ENCODE data around the gene TTC39B. TPM values are rescaled to one million over a fixed set of nuclear protein-coding genes. Genes with fewer than 3 reads are reported as not detected.

TTC39B gene
- total RNA-seq, 2 experiments from 2014 or later = 17.8 to 20.3 TPM

DNA sequence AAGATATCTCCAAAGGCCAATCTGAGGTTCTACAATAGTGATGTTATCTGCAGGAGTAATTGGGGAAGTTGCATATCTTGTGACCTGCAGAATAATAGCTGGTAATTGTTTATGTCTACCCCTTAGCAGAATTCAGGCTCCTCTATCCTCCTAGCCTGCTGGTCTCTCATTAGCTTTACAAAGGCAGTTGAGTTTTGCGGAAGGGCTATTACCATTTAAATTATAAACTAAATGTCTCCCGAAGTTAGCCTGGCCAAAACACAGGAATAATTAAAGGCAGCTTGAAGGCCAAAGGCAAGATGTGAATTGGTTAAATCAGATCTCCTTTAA is 168.7 kb downstream of the TTC39B start:
- Mint-ChIP-seq H3K36me3 (ENCODE audit: low read depth) (no peaks in the 10 kb centered on the region), H3K27me3 (ENCODE audit: low read depth) (peaks cover 5% of the 10 kb centered on the region), H3K4me3 (no peak overlapping the region), H3K9me3 (ENCODE audit: insufficient read depth) (no peaks in the 10 kb centered on the region), H3K27ac (no peak overlapping the region), H3K4me1 (ENCODE audit: low read depth) (peaks cover 12% of the 10 kb centered on the region)
- ChIA-PET CTCF (interaction anchor here (5.4 kb wide), 1 partner anchor 36 kb away, joined by 89 read pairs; no protein-coding TSS in a partner anchor), POLR2A (no interaction called here)
- ATAC-seq = no peak
- DNase-seq = no peak

DNA sequence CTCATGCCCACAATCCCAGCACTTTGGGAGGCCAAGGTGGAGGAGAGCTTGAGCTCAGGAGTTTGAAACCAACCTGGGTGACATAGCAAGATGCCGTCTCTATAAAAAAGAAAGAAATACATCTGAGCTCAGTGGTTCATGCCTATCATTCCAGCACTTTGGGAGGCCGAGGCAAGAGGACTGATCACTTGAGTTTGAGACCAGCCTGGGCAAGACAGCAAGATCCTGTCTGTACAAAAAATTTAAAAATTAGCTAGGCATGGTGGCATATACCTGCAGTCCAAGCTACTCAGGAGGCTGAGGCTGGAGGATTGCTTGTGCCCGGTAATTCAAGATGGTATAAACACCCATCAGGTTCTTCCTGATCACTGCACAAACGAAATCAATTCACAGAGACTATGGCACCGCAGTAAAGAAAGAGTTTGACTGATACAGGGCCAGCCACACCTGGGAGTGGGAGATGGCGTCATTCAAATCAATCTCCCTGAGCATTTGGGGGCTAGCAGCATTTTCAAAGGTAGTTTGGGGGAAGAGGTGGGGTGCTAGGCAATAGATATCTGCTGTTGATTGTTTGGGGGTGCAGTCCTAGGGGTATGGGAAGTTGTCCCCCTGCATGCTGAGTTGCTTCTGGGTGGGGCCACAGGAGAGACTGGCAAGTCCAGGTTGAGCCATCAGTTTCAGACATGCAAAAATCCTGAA is 169.2 kb downstream of the TTC39B start:
- ATAC-seq (no peak), DNase-seq (no peak)
- no peaks in the 10 kb centered on the region for H3K9me3 Mint-ChIP-seq (ENCODE audit: insufficient read depth)
- H3K4me1 Mint-ChIP-seq (ENCODE audit: low read depth) = peaks cover 12% of the 10 kb centered on the region
- H3K36me3 Mint-ChIP-seq (ENCODE audit: low read depth) = no peaks in the 10 kb centered on the region
- H3K27ac Mint-ChIP-seq = no peak overlapping the region
- ChIA-PET POLR2A (no interaction called here), CTCF (interaction anchor here (5.4 kb wide), 1 partner anchor 35 kb away, joined by 89 read pairs; no protein-coding TSS in a partner anchor)
- H3K27me3 Mint-ChIP-seq (ENCODE audit: low read depth) = peaks cover 5% of the 10 kb centered on the region
- no peak overlapping the region for H3K4me3 Mint-ChIP-seq

DNA sequence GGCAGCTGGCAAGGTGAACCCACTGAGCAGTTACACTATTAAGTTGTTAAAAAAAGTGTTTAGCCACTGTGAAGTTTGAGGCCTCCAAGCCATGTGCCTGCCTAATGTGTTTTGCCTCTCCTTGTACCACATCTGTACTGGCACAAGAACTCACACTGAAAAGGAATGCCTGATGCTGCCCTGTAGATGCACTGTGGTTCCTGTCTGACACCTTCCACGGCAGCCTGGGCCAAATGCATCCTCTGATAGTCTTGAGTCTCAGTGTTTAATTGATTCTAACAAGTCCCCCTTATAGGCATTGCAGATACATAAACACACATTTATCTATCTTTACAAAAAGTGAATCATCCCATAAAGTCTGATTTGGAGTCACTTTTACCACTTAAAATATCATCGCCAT is 169.9 kb downstream of the TTC39B start:
- no peaks in the 10 kb centered on the region for H3K36me3 Mint-ChIP-seq (ENCODE audit: low read depth)
- H3K4me3 Mint-ChIP-seq = no peak overlapping the region
- no peak for DNase-seq
- peaks cover 12% of the 10 kb centered on the region for H3K4me1 Mint-ChIP-seq (ENCODE audit: low read depth)
- ChIA-PET CTCF (interaction anchor here (5.4 kb wide), 1 partner anchor 34 kb away, joined by 89 read pairs; no protein-coding TSS in a partner anchor), POLR2A (no interaction called here)
- no peak for ATAC-seq
- H3K27ac Mint-ChIP-seq = no peak overlapping the region
- H3K27me3 Mint-ChIP-seq (ENCODE audit: low read depth) = peaks cover 5% of the 10 kb centered on the region
- no peaks in the 10 kb centered on the region for H3K9me3 Mint-ChIP-seq (ENCODE audit: insufficient read depth)

DNA sequence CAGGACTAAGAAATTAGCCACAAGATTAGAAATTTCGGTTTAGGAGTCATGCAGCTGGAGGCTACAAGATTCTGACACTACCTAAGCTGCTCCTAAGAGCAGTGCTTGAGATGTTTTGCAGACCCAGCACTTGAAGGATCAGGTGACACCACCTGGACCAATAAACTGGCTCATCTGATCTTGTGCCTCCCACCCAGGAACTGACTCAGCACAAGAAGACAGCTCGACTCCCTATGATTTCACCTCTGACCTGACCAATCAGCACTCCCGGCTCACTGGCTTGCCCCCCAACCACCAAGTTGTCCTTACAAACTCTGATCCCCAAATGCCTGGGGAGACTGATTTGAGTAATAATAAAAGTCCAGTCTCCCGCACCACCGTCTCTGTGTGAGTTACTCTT is 170.4 kb downstream of the TTC39B start:
- no peak for ATAC-seq
- no peaks in the 10 kb centered on the region for H3K36me3 Mint-ChIP-seq (ENCODE audit: low read depth)
- H3K9me3 Mint-ChIP-seq (ENCODE audit: insufficient read depth) = no peaks in the 10 kb centered on the region
- ChIA-PET CTCF (interaction anchor here (1.0 to 5.4 kb wide), 2 partner anchors 17 to 34 kb away, joined by 3 to 89 read pairs; no protein-coding TSS in a partner anchor), POLR2A (no interaction called here)
- no peak for DNase-seq
- H3K4me1 Mint-ChIP-seq (ENCODE audit: low read depth) = peaks cover 12% of the 10 kb centered on the region
- H3K4me3 Mint-ChIP-seq = no peak overlapping the region
- H3K27ac Mint-ChIP-seq = no peak overlapping the region
- H3K27me3 Mint-ChIP-seq (ENCODE audit: low read depth) = peaks cover 5% of the 10 kb centered on the region

DNA sequence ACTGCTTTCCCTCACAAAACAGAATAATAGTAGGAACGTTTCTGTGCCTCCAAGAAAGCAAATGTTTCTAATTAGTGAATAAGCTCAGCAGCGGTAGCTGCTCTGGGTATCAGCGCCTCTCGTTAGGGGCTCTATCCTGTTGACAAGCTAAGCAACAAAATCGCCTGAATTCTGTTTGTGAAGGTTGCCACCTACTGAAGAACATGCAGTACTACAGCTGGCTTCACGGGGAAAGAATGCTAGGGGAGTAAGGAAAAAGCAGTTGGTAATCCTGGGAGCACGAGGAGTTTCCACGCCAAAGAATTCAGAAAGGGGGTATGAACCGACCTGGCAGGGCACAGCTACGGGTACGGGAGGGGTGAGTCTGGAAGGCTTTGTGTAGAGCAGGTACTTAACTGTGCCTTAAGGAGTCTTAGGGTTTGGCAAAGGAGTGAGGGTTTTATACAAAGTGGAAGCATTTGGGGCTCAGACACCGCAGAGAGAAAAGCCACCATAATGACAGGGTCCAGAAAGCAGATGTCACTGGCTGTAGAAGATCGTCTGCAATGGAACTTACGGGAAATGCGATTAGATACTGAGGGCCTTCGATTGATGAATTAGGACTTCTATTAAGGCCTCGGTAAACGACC is 171.7 kb downstream of the TTC39B start:
- POLR2A ChIA-PET = interaction anchor here (0.6 kb wide), 1 partner anchor 14 kb away, joined by 3 read pairs; no protein-coding TSS in a partner anchor
- peak; percentile 58 for DNase-seq
- peak; percentile 75 for ATAC-seq
- Mint-ChIP-seq H3K4me3 (no peak overlapping the region), H3K9me3 (ENCODE audit: insufficient read depth) (no peaks in the 10 kb centered on the region), H3K27me3 (ENCODE audit: low read depth) (peaks cover 2% of the 10 kb centered on the region), H3K27ac (no peak overlapping the region), H3K36me3 (ENCODE audit: low read depth) (no peaks in the 10 kb centered on the region), H3K4me1 (ENCODE audit: low read depth) (peaks cover 12% of the 10 kb centered on the region)
- CTCF ChIA-PET = interaction anchor here (0.6 to 5.4 kb wide), 21 partner anchors 8 to 366 kb away, joined by 3 to 89 read pairs (median 4); no protein-coding TSS in a partner anchor

DNA sequence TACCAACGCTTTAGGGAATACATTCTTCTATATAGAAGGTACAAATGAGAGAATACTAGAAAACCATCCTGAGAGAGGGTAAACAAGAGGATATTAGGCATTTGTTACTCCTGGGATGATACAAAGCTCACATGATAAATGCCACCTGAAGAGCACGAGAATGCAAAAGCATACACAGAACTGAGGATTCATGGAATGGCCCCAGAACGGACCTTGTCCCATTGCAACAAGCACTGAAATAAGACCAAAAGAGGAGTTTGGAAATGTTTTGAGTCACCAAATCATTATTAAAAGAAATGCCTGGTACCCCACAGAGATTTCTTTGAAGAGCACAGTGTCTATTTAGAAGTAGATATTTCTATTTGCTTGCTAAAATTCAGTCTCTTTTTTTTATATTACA is 173.5 kb downstream of the TTC39B start:
- peaks cover 2% of the 10 kb centered on the region for H3K27me3 Mint-ChIP-seq (ENCODE audit: low read depth)
- CTCF ChIA-PET = interaction anchor here (1.3 to 5.4 kb wide), 2 partner anchors 30 to 31 kb away, joined by 3 to 89 read pairs; no protein-coding TSS in a partner anchor
- POLR2A ChIA-PET = no interaction called here
- H3K4me3 Mint-ChIP-seq = no peak overlapping the region
- no peak overlapping the region for H3K27ac Mint-ChIP-seq
- no peaks in the 10 kb centered on the region for H3K9me3 Mint-ChIP-seq (ENCODE audit: insufficient read depth)
- DNase-seq (no peak), ATAC-seq (no peak)
- peaks cover 12% of the 10 kb centered on the region for H3K4me1 Mint-ChIP-seq (ENCODE audit: low read depth)
- H3K36me3 Mint-ChIP-seq (ENCODE audit: low read depth) = no peaks in the 10 kb centered on the region

DNA sequence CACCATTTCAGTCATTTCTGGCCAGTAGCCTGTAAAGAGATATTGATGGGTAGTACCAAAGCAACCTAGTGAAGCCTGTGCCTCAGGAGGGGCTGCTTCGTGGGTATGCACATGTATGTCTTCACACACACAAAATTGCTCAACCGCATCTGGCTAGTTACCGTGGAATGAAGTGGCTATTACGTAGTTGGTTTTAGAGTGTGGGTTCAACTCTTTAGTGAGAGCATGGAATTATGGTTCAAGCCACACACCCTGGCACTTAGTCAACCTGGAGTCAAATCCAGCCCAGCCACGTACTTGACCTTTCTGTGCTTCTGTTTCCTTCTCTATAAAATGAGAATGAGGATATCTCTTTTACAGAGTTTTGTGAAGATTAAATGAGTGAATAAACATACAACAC is 174.9 kb downstream of the TTC39B start:
- ChIA-PET POLR2A (no interaction called here), CTCF (interaction anchor here (1.3 kb wide), 1 partner anchor 28 kb away, joined by 3 read pairs; no protein-coding TSS in a partner anchor)
- Mint-ChIP-seq H3K9me3 (ENCODE audit: insufficient read depth) (no peaks in the 10 kb centered on the region), H3K36me3 (ENCODE audit: low read depth) (no peaks in the 10 kb centered on the region), H3K27me3 (ENCODE audit: low read depth) (peaks cover 6% of the 10 kb centered on the region), H3K4me1 (ENCODE audit: low read depth) (peaks cover 11% of the 10 kb centered on the region), H3K27ac (no peak overlapping the region), H3K4me3 (no peak overlapping the region)
- ATAC-seq (no peak), DNase-seq (no peak)

DNA sequence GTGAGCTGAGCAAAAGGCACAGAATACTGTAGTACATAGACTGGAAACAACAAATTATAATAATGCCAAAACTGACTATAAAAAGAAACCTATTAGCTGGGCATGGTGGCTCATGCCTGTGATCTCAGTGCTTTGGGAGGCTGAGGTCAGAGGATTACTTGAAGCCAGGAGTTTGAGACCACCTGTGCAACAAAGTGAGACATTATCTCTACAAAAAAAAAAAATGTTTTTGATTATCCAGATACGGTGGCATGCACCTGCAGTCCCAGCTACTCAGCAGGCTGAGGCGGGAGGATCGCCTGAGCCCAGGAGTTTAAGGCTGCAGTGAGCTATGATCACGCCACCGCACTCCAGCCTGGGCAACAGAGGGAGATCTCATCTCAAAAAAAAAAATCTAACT is 175.9 kb downstream of the TTC39B start:
- ATAC-seq = no peak
- Mint-ChIP-seq H3K9me3 (ENCODE audit: insufficient read depth) (no peaks in the 10 kb centered on the region), H3K27ac (no peak overlapping the region), H3K4me3 (no peak overlapping the region), H3K4me1 (ENCODE audit: low read depth) (peaks cover 5% of the 10 kb centered on the region), H3K27me3 (ENCODE audit: low read depth) (peaks cover 13% of the 10 kb centered on the region), H3K36me3 (ENCODE audit: low read depth) (no peaks in the 10 kb centered on the region)
- ChIA-PET POLR2A (no interaction called here), CTCF (no interaction called here)
- DNase-seq = no peak

DNA sequence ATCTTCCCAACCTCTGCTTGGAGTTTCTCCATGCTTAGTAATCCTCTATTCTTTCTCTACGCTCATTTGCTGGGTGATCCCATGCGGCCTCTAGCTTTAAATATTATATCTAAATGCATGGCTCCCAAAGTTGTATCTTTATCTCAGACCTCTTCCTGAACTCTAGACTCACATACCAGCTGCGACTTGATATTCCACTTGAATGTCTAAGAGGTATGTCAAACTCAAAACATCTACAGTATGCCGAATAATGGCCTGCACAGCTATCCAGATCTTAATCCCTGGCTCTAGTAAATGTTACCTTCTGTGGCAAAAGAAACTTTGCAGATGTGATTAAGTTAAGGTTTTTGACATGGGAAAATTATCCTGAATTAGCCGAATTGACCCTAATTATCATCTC is 179.2 kb downstream of the TTC39B start:
- no peaks in the 10 kb centered on the region for H3K36me3 Mint-ChIP-seq (ENCODE audit: low read depth)
- DNase-seq (no peak), ATAC-seq (no peak)
- CTCF ChIA-PET = no interaction called here
- no peak overlapping the region for H3K27ac Mint-ChIP-seq
- H3K9me3 Mint-ChIP-seq (ENCODE audit: insufficient read depth) = no peaks in the 10 kb centered on the region
- no peak overlapping the region for H3K4me3 Mint-ChIP-seq
- POLR2A ChIA-PET = no interaction called here
- peaks cover 15% of the 10 kb centered on the region for H3K27me3 Mint-ChIP-seq (ENCODE audit: low read depth)
- no peaks in the 10 kb centered on the region for H3K4me1 Mint-ChIP-seq (ENCODE audit: low read depth)

DNA sequence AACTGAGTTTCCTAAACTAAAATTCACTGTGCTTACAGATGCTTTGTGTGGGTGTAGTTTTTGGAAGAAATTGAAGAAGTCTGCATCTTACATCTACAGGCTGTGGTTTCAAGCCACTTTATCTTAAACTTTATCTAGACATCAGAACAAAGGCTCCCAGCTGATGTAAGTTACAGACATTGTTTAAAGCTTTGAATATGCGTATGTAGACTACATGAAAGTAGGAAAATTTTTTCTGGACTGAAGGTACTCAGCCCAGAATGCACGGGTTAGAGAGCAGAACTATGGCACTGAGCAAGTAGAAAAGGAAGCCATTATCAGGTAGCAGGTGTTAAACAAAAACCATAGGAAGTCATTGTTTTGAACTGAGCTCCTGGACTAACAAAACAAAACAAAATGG is 185.4 kb downstream of the TTC39B start:
- POLR2A ChIA-PET = interaction anchor here (0.7 kb wide), 1 partner anchor 13 kb away, joined by 3 read pairs; no protein-coding TSS in a partner anchor
- CTCF ChIA-PET = interaction anchor here (1.1 kb wide), 2 partner anchors 13 to 21 kb away, joined by 3 read pairs; no protein-coding TSS in a partner anchor
- ATAC-seq (no peak), DNase-seq (no peak)
- Mint-ChIP-seq H3K36me3 (ENCODE audit: low read depth) (no peaks in the 10 kb centered on the region), H3K27me3 (ENCODE audit: low read depth) (peaks cover 14% of the 10 kb centered on the region), H3K27ac (no peak overlapping the region), H3K9me3 (ENCODE audit: insufficient read depth) (no peaks in the 10 kb centered on the region), H3K4me1 (ENCODE audit: low read depth) (peaks cover 4% of the 10 kb centered on the region), H3K4me3 (no peak overlapping the region)

DNA sequence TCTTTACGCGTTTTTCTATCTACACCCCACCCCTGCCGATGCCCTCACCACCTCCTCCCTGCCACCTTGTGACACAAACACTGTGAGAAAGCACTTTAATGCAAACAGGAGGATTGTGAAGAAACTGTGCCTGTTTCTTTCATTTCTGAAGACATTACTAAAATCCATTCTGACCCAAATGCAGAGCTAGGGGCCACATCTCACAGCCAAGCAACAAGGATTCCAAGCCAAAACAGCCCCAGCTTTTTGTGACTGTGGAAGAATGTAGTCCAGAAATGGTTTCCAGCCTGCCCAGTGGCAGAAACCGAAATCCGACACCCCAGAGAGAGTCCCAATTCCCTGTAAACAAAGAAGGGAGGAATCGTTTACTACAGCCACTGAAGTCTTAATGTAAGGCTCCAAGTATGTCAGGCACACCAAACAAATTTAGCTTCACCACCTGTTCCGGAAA is 190.9 kb downstream of the TTC39B start:
- H3K9me3 Mint-ChIP-seq (ENCODE audit: insufficient read depth) = no peaks in the 10 kb centered on the region
- ATAC-seq = no peak
- no peaks in the 10 kb centered on the region for H3K4me1 Mint-ChIP-seq (ENCODE audit: low read depth)
- ChIA-PET CTCF (interaction anchor here (2.3 kb wide), 1 partner anchor 19 kb away, joined by 7 read pairs; no protein-coding TSS in a partner anchor), POLR2A (no interaction called here)
- DNase-seq = no peak
- H3K27ac Mint-ChIP-seq = no peak overlapping the region
- no peak overlapping the region for H3K4me3 Mint-ChIP-seq
- H3K27me3 Mint-ChIP-seq (ENCODE audit: low read depth) = peaks cover 11% of the 10 kb centered on the region
- no peaks in the 10 kb centered on the region for H3K36me3 Mint-ChIP-seq (ENCODE audit: low read depth)

DNA sequence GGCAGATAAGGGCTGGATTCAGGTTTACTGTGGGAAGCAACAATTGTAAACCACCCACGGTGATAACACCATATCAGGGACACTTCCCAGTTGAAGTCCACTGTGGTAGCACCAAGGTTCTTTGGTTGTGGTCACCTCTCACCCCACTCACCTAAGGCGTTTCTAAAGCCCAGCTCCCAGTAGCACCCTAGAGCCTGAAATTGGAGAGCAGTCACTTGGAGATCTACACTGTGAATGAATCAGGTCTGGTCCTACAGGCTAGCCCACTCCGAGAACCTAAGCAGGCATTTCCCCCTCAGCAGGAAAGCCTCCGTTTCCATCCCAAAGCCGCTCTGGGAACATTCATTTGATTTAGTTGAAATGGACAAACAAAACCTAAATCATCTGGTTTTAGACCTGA is 191.3 kb downstream of the TTC39B start:
- DNase-seq (no peak), ATAC-seq (no peak)
- Mint-ChIP-seq H3K27ac (no peak overlapping the region), H3K9me3 (ENCODE audit: insufficient read depth) (no peaks in the 10 kb centered on the region), H3K36me3 (ENCODE audit: low read depth) (no peaks in the 10 kb centered on the region), H3K4me1 (ENCODE audit: low read depth) (no peaks in the 10 kb centered on the region), H3K27me3 (ENCODE audit: low read depth) (peaks cover 11% of the 10 kb centered on the region), H3K4me3 (no peak overlapping the region)
- ChIA-PET POLR2A (no interaction called here), CTCF (interaction anchor here (1.9 to 2.3 kb wide), 2 partner anchors 19 kb away, joined by 5 to 7 read pairs; no protein-coding TSS in a partner anchor)
